CD4-positive, alpha-beta T cell (primary cell): ENCODE results near the gene CKS2. TPM values are rescaled to one million over a fixed set of nuclear protein-coding genes. Genes with fewer than 3 reads are reported as not detected.

ENCODE experiments used
- ATAC-seq: fragments of 200-7000 bp; cut with Tn5 transposase; one replicate; pipeline ENCODE4 v1.10.0; 2022; ENCODE audit warnings: mild to moderate bottlenecking; ENCODE audit not compliant: poor library complexity
- CTCF ChIA-PET: fragments of 350-600 bp; sonication (Branson Sonifier 250); formaldehyde crosslinking; loops from one replicate; lab custom pipeline; 2021; ENCODE audit warnings: antibody characterized with exemption, inconsistent platforms; lab: Charles Lee
- POLR2A ChIA-PET: fragments of 350-600 bp; sonication (Branson Sonifier 250); formaldehyde crosslinking; loops from one replicate; lab custom pipeline; 2021; ENCODE audit warnings: antibody characterized with exemption, inconsistent platforms; lab: Charles Lee
- DNase-seq, 14 experiments: peaks; one replicate each; pipeline ENCODE4 v3.0.0-alpha.2; 2013 to 2020; ENCODE audit warnings: mixed read lengths in 2 of 14
- H3K27ac ChIP-seq, 2 donors: one replicate each; pipeline versions ENCODE4 v1.5.1 to v1.7.0; 2013; ENCODE audit warnings: low read length in 2 of 2, low read depth in 1 of 2, mild to moderate bottlenecking in 1 of 2
- H3K27me3 ChIP-seq, 2 experiments: 1 replicate in 1 of 2; 2 replicates in 1 of 2; pipeline versions ENCODE4 v1.6.1 to v1.7.0; 2013; ENCODE audit warnings: low read length in 2 of 2, control low read depth in 1 of 2, mild to moderate bottlenecking in 1 of 2, moderate library complexity in 1 of 2; ENCODE audit not compliant: insufficient read depth in 2 of 2, control insufficient read depth in 1 of 2
- H3K36me3 ChIP-seq: one replicate; pipeline ENCODE4 v1.6.1; 2013; ENCODE audit warnings: low read length, control low read depth; ENCODE audit not compliant: insufficient read depth
- H3K4me1 ChIP-seq: one replicate; pipeline ENCODE4 v1.6.1; 2013; ENCODE audit warnings: low read length, control low read depth; ENCODE audit not compliant: insufficient read depth
- H3K4me3 ChIP-seq: one replicate; pipeline ENCODE4 v1.5.1; 2013; ENCODE audit warnings: mild to moderate bottlenecking, low read length, moderate library complexity
- H3K9me3 ChIP-seq, 2 experiments: 1 replicate in 1 of 2; 2 replicates in 1 of 2; pipeline versions ENCODE4 v1.6.1 to v1.7.0; 2013; ENCODE audit warnings: low read length in 2 of 2, mild to moderate bottlenecking in 2 of 2, control low read depth in 1 of 2, moderate library complexity in 1 of 2; ENCODE audit not compliant: control insufficient read depth in 1 of 2, insufficient read depth in 1 of 2
- H3K27ac Mint-ChIP-seq: one replicate; pipeline ENCODE4 v1.8.0; 2020; ENCODE audit warnings: mixed read lengths
- H3K27me3 Mint-ChIP-seq: one replicate; pipeline ENCODE4 v1.8.0; 2021; ENCODE audit warnings: mixed read lengths
- H3K36me3 Mint-ChIP-seq: one replicate; pipeline ENCODE4 v1.8.0; 2021; ENCODE audit warnings: low read depth, mixed read lengths
- H3K4me1 Mint-ChIP-seq: one replicate; pipeline ENCODE4 v1.8.0; 2021; ENCODE audit warnings: low read depth, mixed read lengths
- H3K4me3 Mint-ChIP-seq: one replicate; pipeline ENCODE4 v1.8.0; 2020; ENCODE audit warnings: mild to moderate bottlenecking, mixed read lengths
- H3K9me3 Mint-ChIP-seq: one replicate; pipeline ENCODE4 v1.8.0; 2020; ENCODE audit warnings: mixed read lengths
- intact Hi-C, 2 experiments: fragments of 100-400 bp; cut with DNase I in 1 of 2; cut with micrococcal nuclease in 1 of 2; formaldehyde crosslinking; loops; one replicate each; pipeline versions ENCODE4 v1.15.1 to v1.9.0; 2023 to 2025; cut with DNase I, micrococcal nuclease
- total RNA-seq, 174 experiments: library from RNA in 2 of 174; stranded (reverse) in 2 of 174; gene quantifications; one replicate each; pipeline ENCODE4 v1.2.3 and lab custom pipeline; 2021 to 2026
- TF ChIP-seq, protein P1 (sequence below): fragments of 200-600 bp; IDR thresholded peaks from one replicate; pipeline ENCODE4 v1.8.0; 2022; ENCODE audit warnings: antibody characterized with exemption, mild to moderate bottlenecking

CKS2 gene
- total RNA-seq, 2 experiments from 2014 or later, result 5.6 to 6.9 TPM

DNA sequence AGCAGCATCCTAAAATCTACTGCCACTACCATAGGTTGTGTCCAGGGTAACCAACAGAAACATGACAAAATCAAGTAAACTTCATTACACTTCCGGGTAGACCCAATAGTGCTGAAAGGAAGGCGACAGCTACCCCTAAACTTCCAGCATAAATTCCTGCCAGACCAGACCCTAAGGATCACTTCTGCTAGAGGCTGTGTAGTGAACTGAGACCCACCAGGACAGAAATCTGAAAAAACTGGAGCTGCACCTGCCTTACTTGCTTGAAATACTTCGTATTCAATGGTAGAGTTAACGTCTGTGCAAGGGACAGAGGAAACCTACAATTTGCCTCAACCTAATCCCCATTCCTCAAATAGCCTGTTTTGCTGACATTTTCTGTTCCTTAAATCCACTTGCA, 6.3 kb downstream of the CKS2 start:
- Histone ChIP-seq H3K9me3 (no peaks in the 10 kb centered on the region), H3K4me3 (no peak overlapping the region), H3K4me1 (peaks cover 19% of the 10 kb centered on the region), H3K36me3 (peaks cover 8% of the 10 kb centered on the region), H3K27me3 (no peaks in the 10 kb centered on the region), H3K27ac (peak overlapping the region; percentile 97 to 99)
- intact Hi-C loops, result loop anchor here (5.0 to 10.0 kb wide), 4 partner anchors 110 to 930 kb away; partner anchors contain the start of gene SPIN1 (in 1 of the 2)
- CTCF ChIA-PET, result no interaction called here
- TF ChIP-seq, protein P1, sequence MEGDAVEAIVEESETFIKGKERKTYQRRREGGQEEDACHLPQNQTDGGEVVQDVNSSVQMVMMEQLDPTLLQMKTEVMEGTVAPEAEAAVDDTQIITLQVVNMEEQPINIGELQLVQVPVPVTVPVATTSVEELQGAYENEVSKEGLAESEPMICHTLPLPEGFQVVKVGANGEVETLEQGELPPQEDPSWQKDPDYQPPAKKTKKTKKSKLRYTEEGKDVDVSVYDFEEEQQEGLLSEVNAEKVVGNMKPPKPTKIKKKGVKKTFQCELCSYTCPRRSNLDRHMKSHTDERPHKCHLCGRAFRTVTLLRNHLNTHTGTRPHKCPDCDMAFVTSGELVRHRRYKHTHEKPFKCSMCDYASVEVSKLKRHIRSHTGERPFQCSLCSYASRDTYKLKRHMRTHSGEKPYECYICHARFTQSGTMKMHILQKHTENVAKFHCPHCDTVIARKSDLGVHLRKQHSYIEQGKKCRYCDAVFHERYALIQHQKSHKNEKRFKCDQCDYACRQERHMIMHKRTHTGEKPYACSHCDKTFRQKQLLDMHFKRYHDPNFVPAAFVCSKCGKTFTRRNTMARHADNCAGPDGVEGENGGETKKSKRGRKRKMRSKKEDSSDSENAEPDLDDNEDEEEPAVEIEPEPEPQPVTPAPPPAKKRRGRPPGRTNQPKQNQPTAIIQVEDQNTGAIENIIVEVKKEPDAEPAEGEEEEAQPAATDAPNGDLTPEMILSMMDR, result no peak
- ATAC-seq (no peak), DNase-seq (no peak)
- Mint-ChIP-seq H3K27me3 (no peaks in the 10 kb centered on the region), H3K4me3 (peak overlapping the region; percentile 88), H3K27ac (peak overlapping the region; percentile 94), H3K9me3 (no peaks in the 10 kb centered on the region), H3K36me3 (peaks cover 47% of the 10 kb centered on the region), H3K4me1 (peaks cover 76% of the 10 kb centered on the region)
- POLR2A ChIA-PET, result no interaction called here

- POLR2A ChIA-PET, result interaction anchor here (0.7 to 1.5 kb wide), 8 partner anchors 8 to 200 kb away, joined by 3 to 12 read pairs (median 4); partner anchors contain the start of gene CKS2
- CTCF ChIA-PET, result interaction anchor here (0.6 to 1.0 kb wide), 5 partner anchors 8 to 204 kb away, joined by 3 to 7 read pairs (median 4); partner anchors contain the start of gene CKS2
- Histone ChIP-seq H3K27ac (peak within 1 kb of the TSS; percentile 97 to 99), H3K4me1 (peaks cover 22% of the 10 kb centered on the region), H3K4me3 (peak within 1 kb of the TSS; percentile 69), H3K27me3 (no peaks in the 10 kb centered on the region), H3K36me3 (peaks cover 8% of the 10 kb centered on the region), H3K9me3 (no peaks in the 10 kb centered on the region)
- intact Hi-C loops, result loop anchor here (1.0 to 10.0 kb wide), 7 partner anchors 8 to 931 kb away; partner anchors contain the start of gene SPIN1 (in 1 of the 2)
- Mint-ChIP-seq H3K36me3 (peaks cover 58% of the 10 kb centered on the region), H3K27me3 (no peaks in the 10 kb centered on the region), H3K9me3 (no peaks in the 10 kb centered on the region), H3K4me3 (peak within 1 kb of the TSS; percentile 88), H3K4me1 (peaks cover 77% of the 10 kb centered on the region), H3K27ac (peak within 1 kb of the TSS; percentile 94)
- peak; percentile 87 for ATAC-seq
- DNase-seq, result peak; percentile 85 to 97 (median 90)
- TF ChIP-seq, protein P1, result no peak
Measured at GRCh38 chr9:89318123-89319014, 7.4 kb downstream of the CKS2 start, which contains the start of gene SECISBP2. SECISBP2 (plus strand) TSS chr9:89318500; CDS start chr9:89318577, 77 bp downstream.

DNA sequence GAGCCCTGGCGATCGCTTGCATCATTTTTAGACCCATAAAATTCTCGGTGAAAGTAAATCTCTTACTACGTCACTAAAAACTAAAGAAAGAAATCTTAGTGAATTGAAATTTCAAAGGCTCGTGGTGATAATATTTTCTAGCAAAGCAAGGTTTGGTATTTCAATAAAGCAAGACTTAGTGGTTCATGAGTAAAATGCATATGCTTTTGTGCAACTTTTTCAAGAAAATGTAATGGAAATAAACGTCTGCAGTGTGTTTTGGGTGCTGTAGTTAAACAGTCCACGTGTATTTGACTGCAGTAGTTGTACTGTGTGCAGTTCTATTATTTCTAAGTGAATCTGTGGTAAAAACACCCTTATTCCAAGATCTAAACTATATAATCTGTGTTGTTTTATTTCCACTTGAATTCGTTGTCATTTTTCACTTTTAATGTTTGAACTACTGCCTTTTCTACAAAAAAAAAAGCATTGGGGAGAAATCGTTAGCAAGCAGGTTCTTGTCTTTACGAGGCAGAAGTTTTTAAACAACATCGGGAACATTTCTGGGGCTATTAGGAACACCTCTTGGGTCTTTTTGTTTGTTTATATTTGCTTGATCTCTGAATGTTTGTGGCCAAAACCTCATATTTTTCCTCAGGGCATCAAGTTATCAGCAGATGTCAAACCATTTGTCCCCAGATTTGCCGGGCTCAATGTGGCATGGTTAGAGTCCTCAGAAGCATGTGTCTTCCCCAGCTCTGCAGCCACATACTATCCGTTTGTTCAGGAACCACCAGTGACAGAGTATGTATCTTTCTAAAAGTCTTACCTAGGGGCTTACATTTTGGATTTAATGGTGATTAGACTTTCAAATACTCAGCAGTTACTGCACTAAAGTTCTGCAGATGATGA, 8.3 kb downstream of the CKS2 start:
- no peaks in the 10 kb centered on the region for H3K27me3 Mint-ChIP-seq
- Histone ChIP-seq H3K9me3 (no peaks in the 10 kb centered on the region), H3K4me3 (peak overlapping the region; percentile 69), H3K36me3 (peaks cover 12% of the 10 kb centered on the region), H3K27ac (peak overlapping the region; percentile 97 to 99), H3K27me3 (no peaks in the 10 kb centered on the region), H3K4me1 (peaks cover 28% of the 10 kb centered on the region)
- H3K9me3 Mint-ChIP-seq, result no peaks in the 10 kb centered on the region
- peak overlapping the region; percentile 94 for H3K27ac Mint-ChIP-seq
- peaks cover 78% of the 10 kb centered on the region for H3K4me1 Mint-ChIP-seq
- intact Hi-C loops, result loop anchor here (1.0 to 10.0 kb wide), 6 partner anchors 108 to 932 kb away; partner anchors contain the start of gene SPIN1 (in 1 of the 2)
- no peak for DNase-seq
- ChIA-PET CTCF (interaction anchor here (0.6 to 1.0 kb wide), 5 partner anchors 9 to 203 kb away, joined by 3 to 7 read pairs (median 4); partner anchors contain the start of gene CKS2), POLR2A (interaction anchor here (0.7 to 1.5 kb wide), 8 partner anchors 9 to 200 kb away, joined by 3 to 12 read pairs (median 4); partner anchors contain the start of gene CKS2)
- ATAC-seq, result peak; percentile 14
- TF ChIP-seq, protein P1, result peak; percentile 77
- H3K36me3 Mint-ChIP-seq, result peaks cover 67% of the 10 kb centered on the region
- H3K4me3 Mint-ChIP-seq, result peak overlapping the region; percentile 88
